ENCODE data around the gene STIMATE.

Gene STIMATE

GRCh38 chr3:52881871-52882270, 15.5 kb downstream of the STIMATE start:
- Histone ChIP-seq H3K79me2 (ENCODE audit: insufficient read depth, low read length) (no peaks in the 10 kb centered on the region), H3K36me3 (ENCODE audit: insufficient read depth, low read length) (peaks cover 26% of the 10 kb centered on the region), H3K9ac (ENCODE audit: low read length) (no peak overlapping the region), H4K20me1 (ENCODE audit: insufficient read depth, low read length) (no peaks in the 10 kb centered on the region), H2AFZ (ENCODE audit: low read length) (no peak overlapping the region), H3K4me2 (ENCODE audit: low read length) (no peak overlapping the region), H3K27ac (ENCODE audit: low read depth, low read length, poor library complexity, severe bottlenecking) (no peak overlapping the region), H3K4me3 (ENCODE audit: low read depth, low read length, poor library complexity, severe bottlenecking) (no peak overlapping the region), H3K9me2 (ENCODE audit: low read depth, low read length) (no peaks in the 10 kb centered on the region), H3K9me3 (ENCODE audit: low read length) (no peaks in the 10 kb centered on the region), H3K4me1 (ENCODE audit: insufficient read depth, low read length, severe bottlenecking) (no peaks in the 10 kb centered on the region), H3F3A (ENCODE audit: insufficient read depth, low read length) (no peaks in the 10 kb centered on the region), H3K27me3 (ENCODE audit: insufficient read depth, low read length) (no peaks in the 10 kb centered on the region)
- TF ChIP-seq EZH2 (IDR thresholded peaks at IDR 0.05; ENCODE audit: borderline replicate concordance, low read length): no peak
- TF ChIP-seq, protein P1, sequence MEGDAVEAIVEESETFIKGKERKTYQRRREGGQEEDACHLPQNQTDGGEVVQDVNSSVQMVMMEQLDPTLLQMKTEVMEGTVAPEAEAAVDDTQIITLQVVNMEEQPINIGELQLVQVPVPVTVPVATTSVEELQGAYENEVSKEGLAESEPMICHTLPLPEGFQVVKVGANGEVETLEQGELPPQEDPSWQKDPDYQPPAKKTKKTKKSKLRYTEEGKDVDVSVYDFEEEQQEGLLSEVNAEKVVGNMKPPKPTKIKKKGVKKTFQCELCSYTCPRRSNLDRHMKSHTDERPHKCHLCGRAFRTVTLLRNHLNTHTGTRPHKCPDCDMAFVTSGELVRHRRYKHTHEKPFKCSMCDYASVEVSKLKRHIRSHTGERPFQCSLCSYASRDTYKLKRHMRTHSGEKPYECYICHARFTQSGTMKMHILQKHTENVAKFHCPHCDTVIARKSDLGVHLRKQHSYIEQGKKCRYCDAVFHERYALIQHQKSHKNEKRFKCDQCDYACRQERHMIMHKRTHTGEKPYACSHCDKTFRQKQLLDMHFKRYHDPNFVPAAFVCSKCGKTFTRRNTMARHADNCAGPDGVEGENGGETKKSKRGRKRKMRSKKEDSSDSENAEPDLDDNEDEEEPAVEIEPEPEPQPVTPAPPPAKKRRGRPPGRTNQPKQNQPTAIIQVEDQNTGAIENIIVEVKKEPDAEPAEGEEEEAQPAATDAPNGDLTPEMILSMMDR (IDR thresholded peaks at IDR 0.05; ENCODE audit: low read length): no peak

DNA sequence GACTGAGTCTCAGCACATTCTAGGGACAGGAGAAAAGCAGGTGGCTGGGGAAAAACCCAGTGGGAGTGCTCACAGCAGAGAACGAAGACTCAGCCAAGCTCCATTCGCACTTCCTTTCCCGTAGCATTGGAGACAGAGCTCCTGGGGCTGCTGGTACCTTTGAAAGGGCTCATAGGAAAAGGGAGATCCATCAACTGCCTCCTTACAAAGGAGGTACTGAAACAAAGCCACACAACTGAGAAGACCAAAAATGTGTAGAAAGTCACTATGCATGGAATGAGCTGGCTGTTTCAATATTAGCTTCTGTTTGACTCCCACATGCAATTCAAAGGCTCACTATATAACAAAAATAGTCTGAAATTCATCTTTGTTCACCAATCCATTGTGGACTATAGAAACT, 16.9 kb downstream of the STIMATE start:
- Histone ChIP-seq H4K20me1 (ENCODE audit: insufficient read depth, low read length) (no peaks in the 10 kb centered on the region), H3K79me2 (ENCODE audit: insufficient read depth, low read length) (no peaks in the 10 kb centered on the region), H3K4me2 (ENCODE audit: low read length) (no peak overlapping the region), H3K27me3 (ENCODE audit: insufficient read depth, low read length) (no peaks in the 10 kb centered on the region), H3K36me3 (ENCODE audit: insufficient read depth, low read length) (peaks cover 16% of the 10 kb centered on the region), H3K9me3 (ENCODE audit: low read length) (no peaks in the 10 kb centered on the region), H2AFZ (ENCODE audit: low read length) (no peak overlapping the region), H3K27ac (ENCODE audit: low read depth, low read length, poor library complexity, severe bottlenecking) (no peak overlapping the region), H3K9ac (ENCODE audit: low read length) (no peak overlapping the region), H3K4me1 (ENCODE audit: insufficient read depth, low read length, severe bottlenecking) (peaks cover 4% of the 10 kb centered on the region), H3K4me3 (ENCODE audit: low read depth, low read length, poor library complexity, severe bottlenecking) (no peak overlapping the region), H3F3A (ENCODE audit: insufficient read depth, low read length) (no peaks in the 10 kb centered on the region), H3K9me2 (ENCODE audit: low read depth, low read length) (no peaks in the 10 kb centered on the region)
- TF ChIP-seq, protein P1 (IDR thresholded peaks at IDR 0.05; ENCODE audit: low read length): no peak
- no peak for TF ChIP-seq EZH2 (IDR thresholded peaks at IDR 0.05; ENCODE audit: borderline replicate concordance, low read length)

DNA sequence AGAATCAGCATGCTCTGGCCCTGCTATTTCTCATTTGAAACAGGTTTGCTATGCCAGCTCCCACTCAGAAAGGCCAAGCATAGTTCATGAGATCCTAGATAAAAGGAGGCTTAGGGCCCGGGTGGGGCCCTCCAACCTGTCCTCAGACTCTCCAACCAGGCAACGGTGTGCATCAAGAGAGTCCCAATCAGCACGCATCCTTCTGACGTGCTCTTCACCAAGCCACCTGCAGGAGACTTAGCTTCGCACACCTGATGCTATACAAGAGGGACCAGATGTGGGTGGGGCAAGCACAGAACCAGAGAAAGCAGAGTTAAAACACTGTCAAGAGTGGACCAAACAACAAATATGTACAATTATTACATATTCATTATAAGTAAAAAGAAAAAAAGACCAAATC, 17.3 kb downstream of the STIMATE start:
- H3K36me3 ChIP-seq (ENCODE audit: insufficient read depth, low read length): peaks cover 12% of the 10 kb centered on the region
- TF ChIP-seq EZH2 (IDR thresholded peaks at IDR 0.05; ENCODE audit: borderline replicate concordance, low read length): no peak
- TF ChIP-seq, protein P1 (IDR thresholded peaks at IDR 0.05; ENCODE audit: low read length): no peak
- H3F3A ChIP-seq (ENCODE audit: insufficient read depth, low read length): no peaks in the 10 kb centered on the region
- H3K9me3 ChIP-seq (ENCODE audit: low read length): no peaks in the 10 kb centered on the region
- no peak overlapping the region for H2AFZ ChIP-seq (ENCODE audit: low read length)
- no peak overlapping the region for H3K27ac ChIP-seq (ENCODE audit: low read depth, low read length, poor library complexity, severe bottlenecking)
- no peaks in the 10 kb centered on the region for H4K20me1 ChIP-seq (ENCODE audit: insufficient read depth, low read length)
- no peaks in the 10 kb centered on the region for H3K27me3 ChIP-seq (ENCODE audit: insufficient read depth, low read length)
- no peak overlapping the region for H3K9ac ChIP-seq (ENCODE audit: low read length)
- no peaks in the 10 kb centered on the region for H3K79me2 ChIP-seq (ENCODE audit: insufficient read depth, low read length)
- no peak overlapping the region for H3K4me3 ChIP-seq (ENCODE audit: low read depth, low read length, poor library complexity, severe bottlenecking)
- peaks cover 8% of the 10 kb centered on the region for H3K4me1 ChIP-seq (ENCODE audit: insufficient read depth, low read length, severe bottlenecking)
- H3K4me2 ChIP-seq (ENCODE audit: low read length): no peak overlapping the region
- H3K9me2 ChIP-seq (ENCODE audit: low read depth, low read length): no peaks in the 10 kb centered on the region
